Esophagus muscularis mucosa (tissue), 4 donors: ENCODE results near the gene DRD1. TPM values are rescaled to one million over a fixed set of nuclear protein-coding genes. Genes with fewer than 3 reads are reported as not detected.

ENCODE experiments used
- DNase-seq: peaks from one replicate; pipeline ENCODE4 v3.0.0-alpha.2; 2017; ENCODE audit errors: extremely low spot score
- H3K27ac ChIP-seq, 4 donors: fragments of 200-600 bp; sonication (generic); replicated peaks in 1 of 4; 1 replicate in 3 of 4; 2 replicates in 1 of 4; pipeline ENCODE4 v1.5.1; 2016 to 2019; ENCODE audit warnings: mild to moderate bottlenecking in 1 of 4
- H3K27me3 ChIP-seq, 4 donors: fragments of 200-600 bp; sonication (generic); one replicate each; pipeline versions ENCODE4 v1.5.1 to v1.6.0; 2016 to 2019
- H3K36me3 ChIP-seq, 4 donors: fragments of 200-600 bp; sonication (generic); one replicate each; pipeline ENCODE4 v1.5.1; 2016 to 2019
- H3K4me1 ChIP-seq, 4 donors: fragments of 200-600 bp; sonication (generic); one replicate each; pipeline ENCODE4 v1.5.1; 2016 to 2019
- H3K4me3 ChIP-seq, 4 donors: fragments of 200-600 bp; sonication (generic); 1 replicate in 2 of 4; 2 replicates in 2 of 4; pipeline ENCODE4 v1.5.1; 2016 to 2019; ENCODE audit warnings: mild to moderate bottlenecking in 4 of 4, moderate library complexity in 1 of 4
- H3K9me3 ChIP-seq, 4 donors: fragments of 200-600 bp; sonication (generic); 1 replicate in 3 of 4; 2 replicates in 1 of 4; pipeline ENCODE4 v1.5.1; 2016 to 2019
- CTCF ChIP-seq, 3 experiments: fragments of 200-600 bp in 2 of 3; fragments of 450-650 bp in 1 of 3; sonication (generic) in 2 of 3; IDR thresholded peaks; one replicate each; pipeline ENCODE4 v1.5.1; 2017 to 2019; ENCODE audit warnings: antibody characterized with exemption in 3 of 3, mild to moderate bottlenecking in 2 of 3, moderate library complexity in 1 of 3
- EP300 ChIP-seq: sonication (generic); formaldehyde crosslinking; IDR thresholded peaks from one replicate; pipeline ENCODE4 v1.6.1; 2017; ENCODE audit warnings: antibody characterized with exemption
- POLR2A ChIP-seq: fragments of 450-650 bp; IDR thresholded peaks from one replicate; pipeline ENCODE4 v1.6.1; 2017; ENCODE audit warnings: antibody characterized with exemption, moderate library complexity, mild to moderate bottlenecking, low read depth
- POLR2AphosphoS5 ChIP-seq, 2 donors: sonication (generic); formaldehyde crosslinking; IDR thresholded peaks; one replicate each; pipeline ENCODE4 v1.6.1; 2017; ENCODE audit warnings: antibody characterized with exemption in 2 of 2
- WGBS: methylation state at CpG from one replicate; pipeline ENCODE4 v1.1.5; 2018; 5-methylcytosine and 5-hydroxymethylcytosine counted together
- intact Hi-C: fragments of 100-400 bp; cut with DNase I; formaldehyde crosslinking; loops from one replicate; pipeline ENCODE4 v1.15.1; 2023
- total RNA-seq, 4 donors: library from RNA; depleted of rRNA; stranded (reverse); fragments of >200 nt; gene quantifications; one replicate each; pipeline versions ENCODE4 v1.1.0 to v1.2.1, GENCODE V29; 2016

DRD1 gene
- total RNA-seq, 4 donors from 2014 or later = 0.06 TPM; not detected in 2

DNA sequence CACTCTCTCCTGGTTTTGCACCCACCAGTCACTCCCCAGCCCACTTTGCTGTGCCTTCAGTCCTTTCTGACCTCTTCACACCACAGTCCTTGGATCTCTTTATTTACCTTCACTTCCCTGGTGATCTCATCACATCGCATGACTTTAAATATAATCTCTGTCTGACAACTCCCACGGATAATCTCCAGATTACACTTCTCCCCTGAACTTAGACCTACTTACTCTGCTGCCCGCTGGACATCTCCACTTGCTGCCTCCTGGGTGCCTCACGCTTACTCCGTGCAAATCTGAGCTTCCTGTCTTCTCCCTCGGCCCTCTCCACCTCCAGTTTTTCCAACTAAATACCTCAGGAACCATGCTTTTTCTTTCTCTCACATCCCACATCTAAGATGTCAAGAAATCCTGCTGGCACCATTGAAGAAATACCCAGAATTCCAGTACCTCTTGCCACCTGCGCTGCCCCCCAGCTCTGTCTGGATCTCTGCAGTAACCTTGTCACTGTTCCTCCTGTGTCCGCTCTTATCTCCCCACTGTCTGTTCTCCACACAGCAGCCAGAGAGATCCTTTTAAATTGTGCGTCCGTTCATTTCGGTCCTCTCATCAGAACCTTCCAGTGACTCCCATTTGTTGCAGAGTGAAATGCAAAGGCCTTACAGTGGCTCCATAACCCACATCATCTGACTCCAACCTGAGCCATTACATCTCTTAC lies 43.7 kb upstream of the DRD1 start:
- Histone ChIP-seq H3K9me3 (no peaks in the 10 kb centered on the region), H3K4me3 (no peak overlapping the region), H3K27ac (no peak overlapping the region), H3K36me3 (peaks cover 2 to 43% (median 28%) of the 10 kb centered on the region in 4 donors), H3K27me3 (no peaks in the 10 kb centered on the region), H3K4me1 (peaks cover 0 to 7% (median 4%) of the 10 kb centered on the region in 4 donors)
- no peak for DNase-seq
- WGBS = 89% methylated on average over 11 of the region's 11 CpGs
- TF ChIP-seq EP300 (no peak), POLR2A (no peak), POLR2AphosphoS5 (IDR thresholded peaks at IDR 0.05) (no peak), CTCF (IDR thresholded peaks at IDR 0.05) (no peak)
- intact Hi-C loops = no loop called here

DNA sequence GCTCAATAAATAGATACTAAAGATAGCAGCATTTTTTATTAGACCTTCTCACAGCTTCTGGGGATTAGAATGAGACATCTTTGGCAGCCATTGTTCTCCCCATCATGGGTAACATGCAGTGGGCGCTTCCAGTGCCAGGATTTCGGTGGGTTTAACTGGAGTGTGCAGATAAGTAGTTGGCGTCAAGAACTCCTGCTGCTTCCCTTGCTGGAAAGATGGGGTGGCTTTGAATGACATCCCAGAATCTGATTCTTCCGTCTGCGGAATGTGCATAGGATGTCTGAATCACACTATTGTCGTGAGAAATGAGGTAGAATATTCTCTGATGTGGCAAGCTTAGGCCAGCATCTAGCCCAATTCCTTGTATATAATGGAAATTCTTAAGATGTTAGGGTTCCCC lies 41.6 kb upstream of the DRD1 start:
- Histone ChIP-seq H3K36me3 (peaks cover 0 to 31% (median 15%) of the 10 kb centered on the region in 4 donors), H3K4me1 (peaks cover 2 to 9% (median 3%) of the 10 kb centered on the region in 4 donors), H3K27ac (no peak overlapping the region), H3K4me3 (no peak overlapping the region), H3K9me3 (no peaks in the 10 kb centered on the region), H3K27me3 (no peaks in the 10 kb centered on the region)
- intact Hi-C loops = no loop called here
- TF ChIP-seq POLR2AphosphoS5 (IDR thresholded peaks at IDR 0.05) = no peak
- TF ChIP-seq EP300 = no peak
- TF ChIP-seq POLR2A = no peak
- no peak for TF ChIP-seq CTCF (IDR thresholded peaks at IDR 0.05)
- DNase-seq = no peak
- 96% methylated on average over 6 of the region's 6 CpGs for WGBS

DNA sequence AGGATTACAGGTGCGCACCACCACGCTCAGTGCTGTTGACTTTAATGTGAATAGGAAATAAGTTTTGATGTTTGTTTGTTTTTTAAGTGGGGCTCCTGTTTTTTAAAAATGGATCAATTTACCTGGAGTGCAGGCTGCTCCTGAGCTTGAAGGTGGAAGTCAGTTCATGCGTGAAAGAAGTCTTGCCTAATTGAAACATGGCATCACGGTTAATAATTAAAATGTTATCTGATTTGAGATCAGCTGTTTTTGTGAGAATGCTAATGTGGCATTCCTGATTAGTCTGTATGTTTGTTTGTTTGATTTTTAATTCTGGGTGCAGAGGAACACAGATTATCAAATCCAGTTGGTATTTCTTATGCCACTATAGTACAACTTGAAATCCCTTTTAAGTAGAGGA lies 40.8 kb upstream of the DRD1 start:
- peaks cover 0 to 31% (median 15%) of the 10 kb centered on the region in 4 donors for H3K36me3 ChIP-seq

DNA sequence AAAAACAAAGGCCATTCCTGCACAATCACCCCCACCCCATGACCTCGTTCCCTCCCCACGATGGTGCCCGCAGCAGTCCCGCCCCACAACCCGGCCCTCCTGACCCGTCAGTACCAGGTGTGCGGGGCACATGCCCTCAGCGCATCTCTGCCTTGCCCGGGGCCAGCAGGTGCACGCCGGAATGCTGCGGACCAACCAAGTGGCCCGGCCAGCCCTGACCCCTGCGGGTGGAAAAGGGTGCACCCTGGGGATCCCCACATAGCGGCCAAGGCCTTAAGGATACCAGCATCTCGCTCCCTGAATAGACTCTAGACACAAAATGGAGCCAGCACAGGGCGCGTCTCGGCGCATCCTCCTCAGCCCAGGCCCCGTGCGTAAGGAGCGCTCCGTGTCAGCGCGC lies 40.3 kb upstream of the DRD1 start:
- Histone ChIP-seq H3K27me3 (no peaks in the 10 kb centered on the region), H3K27ac (no peak overlapping the region), H3K9me3 (no peaks in the 10 kb centered on the region), H3K36me3 (peaks cover 0 to 31% (median 15%) of the 10 kb centered on the region in 4 donors), H3K4me1 (peaks cover 12 to 22% (median 15%) of the 10 kb centered on the region in 4 donors), H3K4me3 (no peak overlapping the region)
- WGBS = 98% methylated on average over 24 of the region's 26 CpGs
- DNase-seq = no peak
- intact Hi-C loops = no loop called here
- TF ChIP-seq EP300 (no peak), POLR2A (no peak), CTCF (IDR thresholded peaks at IDR 0.05) (no peak), POLR2AphosphoS5 (IDR thresholded peaks at IDR 0.05) (no peak)

More for the DNA sequence above, 40.8 kb upstream of the DRD1 start:
- intact Hi-C loops = no loop called here
- DNase-seq = no peak
- WGBS = 95% methylated on average over 4 of the region's 4 CpGs
- Histone ChIP-seq H3K9me3 (no peaks in the 10 kb centered on the region), H3K27me3 (no peaks in the 10 kb centered on the region), H3K4me3 (no peak overlapping the region), H3K27ac (no peak overlapping the region), H3K4me1 (peaks cover 7 to 17% (median 9%) of the 10 kb centered on the region in 4 donors)
- TF ChIP-seq EP300 (no peak), CTCF (IDR thresholded peaks at IDR 0.05) (no peak), POLR2A (no peak), POLR2AphosphoS5 (IDR thresholded peaks at IDR 0.05) (no peak)
